ENCODE measurements around the gene HECTD3. TPM values are rescaled to one million over a fixed set of nuclear protein-coding genes. Genes with fewer than 3 reads are reported as not detected.

HECTD3 gene
- total RNA-seq: 39.4 and 45.7 TPM in 2 replicates

GRCh38 chr1:45010855-45011811 is at the start of gene HECTD3:
Gene HECTD3 (minus strand): TSS chr1:45011324. CDS start chr1:45011257, 67 bp downstream.

GRCh38 chr1:45011837-45012638 is 914 bp upstream of the HECTD3 start, which contains the start of gene UROD:
Gene UROD (plus strand): TSS chr1:45012254. CDS start chr1:45012266, 12 bp downstream.

Other genes starting within 250 kb of the HECTD3 start
- 1,543 and 1,595 TPM in 2 replicates for gene RPS8, start 235.8 kb downstream of the HECTD3 start, total RNA-seq
- gene BEST4, start 223.2 kb downstream of the HECTD3 start, total RNA-seq: 0.33 TPM in 1 of 2 replicates, not detected in the other
- gene PLK3, start 210.9 kb downstream of the HECTD3 start, total RNA-seq: 47.4 and 49.3 TPM in 2 replicates
- gene DYNLT4, start 204.0 kb downstream of the HECTD3 start, total RNA-seq: not detected in 2 replicates
- 17.3 and 32.7 TPM in 2 replicates for gene BTBD19, start 202.8 kb downstream of the HECTD3 start, total RNA-seq
- gene PTCH2, start 168.1 kb downstream of the HECTD3 start, total RNA-seq: under 0.01 and 0.29 TPM in 2 replicates
- 30.4 and 34.9 TPM in 2 replicates for gene EIF2B3, start 24.7 kb downstream of the HECTD3 start, total RNA-seq
- 188 and 200 TPM in 2 replicates for gene UROD, start 930 bp upstream of the HECTD3 start, total RNA-seq
- gene ZSWIM5, start 195.3 kb upstream of the HECTD3 start, total RNA-seq: 1.8 and 4.2 TPM in 2 replicates